GM12875 (cell line): ENCODE data around the gene UBE2N.

ENCODE experiments used
- H3K4me3 ChIP-seq: one replicate; pipeline ENCODE4 v1.5.1; 2011; ENCODE audit warnings: low read depth, low read length, control low read depth
- CTCF ChIP-seq: IDR thresholded peaks from 2 replicates; pipeline ENCODE4 v1.5.1; 2011; ENCODE audit warnings: low read depth, mild to moderate bottlenecking, control low read depth, inconsistent platforms, low read length, moderate library complexity, borderline replicate concordance; ENCODE audit not compliant: insufficient read depth

The UBE2N gene

DNA sequence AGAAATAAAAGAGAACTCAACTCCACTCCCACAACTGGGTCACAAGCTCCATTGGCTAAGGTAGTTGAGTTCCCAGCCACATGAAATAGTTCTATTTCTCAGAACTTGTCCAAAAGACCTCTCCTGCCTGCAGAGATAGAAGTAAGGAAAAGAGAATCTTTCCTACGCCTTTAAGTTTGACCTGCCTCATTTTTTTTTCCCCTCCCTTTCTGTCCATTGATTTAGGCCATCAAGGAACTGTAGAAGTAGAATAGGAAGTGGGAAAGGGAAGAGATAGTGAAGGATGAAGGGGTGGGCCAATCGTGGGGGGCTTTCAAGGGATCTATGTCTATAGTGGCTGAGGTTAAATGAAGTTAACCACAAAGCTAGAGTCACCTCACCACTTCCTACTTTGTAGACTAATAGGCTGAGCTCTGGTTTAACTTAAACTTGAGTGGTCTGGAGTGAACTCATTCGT is 77.9 kb downstream of the UBE2N start:
- TF ChIP-seq CTCF: no peak

GRCh38 chr12:93361151-93361919 is 80.4 kb downstream of the UBE2N start:
- H3K4me3 ChIP-seq: no peak overlapping the region
- no peak for TF ChIP-seq CTCF

More for the DNA sequence above, 77.9 kb downstream of the UBE2N start:
- no peak overlapping the region for H3K4me3 ChIP-seq

DNA sequence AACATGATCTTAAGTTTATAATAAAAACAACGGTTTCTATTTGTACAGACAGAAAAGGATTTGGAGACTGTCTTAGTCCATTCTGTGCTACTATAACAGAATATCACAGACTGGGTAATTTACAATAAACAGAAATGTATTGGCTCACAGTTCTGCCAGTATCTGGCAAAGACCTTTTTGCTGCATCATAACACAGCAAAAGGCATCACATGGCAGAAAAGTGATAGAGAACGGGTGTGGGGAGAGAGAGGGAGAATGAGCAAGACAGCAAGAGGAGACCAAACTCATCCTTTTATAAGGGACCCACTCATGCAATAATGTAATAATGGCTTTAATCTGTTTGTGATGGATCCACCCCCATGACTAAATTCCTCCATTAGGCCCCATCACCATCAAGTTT is 81.1 kb downstream of the UBE2N start:
- TF ChIP-seq CTCF: no peak
- H3K4me3 ChIP-seq: no peak overlapping the region

GRCh38 chr12:93358821-93359220 is 82.9 kb downstream of the UBE2N start:
- no peak overlapping the region for H3K4me3 ChIP-seq
- TF ChIP-seq CTCF: no peak

GRCh38 chr12:93358058-93358457 is 83.7 kb downstream of the UBE2N start:
- TF ChIP-seq CTCF: no peak
- H3K4me3 ChIP-seq: no peak overlapping the region

- H3K4me3 ChIP-seq: no peak overlapping the region
- TF ChIP-seq CTCF: no peak
Measured at GRCh38 chr12:93356214-93356613, 85.5 kb downstream of the UBE2N start.
